GM12865 (cell line): ENCODE data around the gene CRIM1.

Source experiments
- DNase-seq: peaks from one replicate; pipeline ENCODE4 v3.0.0; 2010; ENCODE audit warnings: low read depth
- H3K4me3 ChIP-seq: 2 replicates; pipeline ENCODE4 v1.5.1; 2011; ENCODE audit warnings: mild to moderate bottlenecking, low read depth, low read length, control low read depth
- CTCF ChIP-seq: IDR thresholded peaks from 2 replicates; pipeline ENCODE4 v1.5.1; 2011; ENCODE audit warnings: low read length, control low read depth, low read depth, inconsistent platforms; ENCODE audit not compliant: insufficient read depth; ENCODE audit errors: missing control alignments

CRIM1 gene

GRCh38 chr2:36480636-36481035, 125.1 kb downstream of the CRIM1 start:
- no peak overlapping the region for H3K4me3 ChIP-seq
- DNase-seq: no peak
- TF ChIP-seq CTCF: no peak

GRCh38 chr2:36481709-36482108, 126.1 kb downstream of the CRIM1 start:
- DNase-seq: no peak
- no peak for TF ChIP-seq CTCF
- no peak overlapping the region for H3K4me3 ChIP-seq

- H3K4me3 ChIP-seq: no peak overlapping the region
- DNase-seq: no peak
- no peak for TF ChIP-seq CTCF
These were observed 127.1 kb downstream of the CRIM1 start for GRCh38 chr2:36482576-36483214.

- H3K4me3 ChIP-seq: no peak overlapping the region
- TF ChIP-seq CTCF: no peak
- no peak for DNase-seq
These were observed 127.7 kb downstream of the CRIM1 start for GRCh38 chr2:36483290-36483689.

GRCh38 chr2:36484454-36484853, 128.9 kb downstream of the CRIM1 start:
- H3K4me3 ChIP-seq: no peak overlapping the region
- no peak for TF ChIP-seq CTCF
- DNase-seq: no peak

GRCh38 chr2:36485521-36485920, 129.9 kb downstream of the CRIM1 start:
- TF ChIP-seq CTCF: no peak
- no peak for DNase-seq
- H3K4me3 ChIP-seq: no peak overlapping the region

- no peak for TF ChIP-seq CTCF
- no peak overlapping the region for H3K4me3 ChIP-seq
- no peak for DNase-seq
These were observed 131.0 kb downstream of the CRIM1 start for GRCh38 chr2:36486521-36487044.
